KBM-7 (cell line): Measurements from ENCODE around the gene PM20D2.
A peak's percentile ranks its signal among the peaks of the same experiment; 100 is the strongest.

ENCODE experiments used
- DNase-seq: peaks from one replicate; pipeline ENCODE4 v3.0.0-alpha.2; 2015
- in situ Hi-C: fragments of 300-500 bp; cut with MboI; formaldehyde crosslinking; loops from 2 replicates; pipeline ENCODE4 v1.14.3; 2020; ENCODE audit warnings: low sequenced_read_pairs, low pct_unique_long_range_greater_than_20kb, mixed read lengths

The PM20D2 gene

GRCh38 chr6:89140347-89141156, 5.3 kb upstream of the PM20D2 start:
- in situ Hi-C loops, result no loop called here
- DNase-seq, result no peak

GRCh38 chr6:89144354-89144906, 1.4 kb upstream of the PM20D2 start:
- DNase-seq, result peak; percentile 26
- in situ Hi-C loops, result no loop called here

- DNase-seq, result no peak
- in situ Hi-C loops, result no loop called here
These were observed 532 bp upstream of the PM20D2 start for GRCh38 chr6:89145091-89145955.

DNA sequence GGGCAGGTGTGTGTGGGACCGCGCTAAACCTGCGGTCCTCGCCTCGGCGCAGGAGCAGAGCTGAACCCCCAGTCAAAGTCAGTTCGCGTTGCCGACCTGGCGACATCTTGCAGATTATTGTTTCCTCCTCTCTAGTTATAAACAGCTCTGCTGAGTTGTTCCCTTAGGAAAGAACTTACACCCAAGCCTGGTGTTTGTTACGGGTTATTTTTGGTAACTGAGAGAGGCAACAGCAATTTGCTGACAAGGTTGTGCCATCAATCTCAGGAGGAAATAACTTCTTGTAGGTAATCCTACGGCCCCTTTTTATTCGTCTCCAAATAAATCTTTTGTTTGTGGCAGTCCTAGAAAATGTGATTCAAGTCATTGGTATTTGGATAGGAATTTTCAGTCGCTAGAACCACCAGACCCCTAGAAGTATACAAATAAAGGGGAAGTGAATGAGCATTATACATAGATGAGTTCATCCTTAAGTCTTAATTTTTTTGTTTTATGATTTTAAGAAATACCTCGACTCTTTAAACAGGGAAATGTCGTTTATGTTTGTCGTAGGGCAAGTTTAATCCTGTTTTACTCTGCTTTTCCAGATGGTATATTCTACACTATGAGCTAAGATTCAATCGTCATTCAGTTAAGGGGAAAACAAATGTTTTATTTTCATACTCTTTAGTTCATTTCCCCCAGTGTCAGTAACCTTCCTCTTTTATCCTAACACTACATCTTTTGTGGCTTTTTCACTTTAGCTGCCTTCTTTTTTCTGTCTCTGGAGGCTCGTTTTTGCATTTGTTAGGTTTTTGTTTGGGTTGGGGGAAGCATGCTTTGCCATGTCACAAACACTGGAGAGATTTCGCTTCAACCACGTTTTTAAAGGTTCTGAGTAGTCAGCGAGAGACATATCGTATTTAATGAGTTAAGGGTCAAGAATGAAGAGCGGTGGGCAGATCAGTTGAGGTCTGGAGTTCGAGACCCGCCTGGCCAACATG, 1.2 kb downstream of the PM20D2 start:
- peak; percentile 68 for DNase-seq
- in situ Hi-C loops, result no loop called here

GRCh38 chr6:89148016-89148750, 2.3 kb downstream of the PM20D2 start:
- in situ Hi-C loops, result no loop called here

GRCh38 chr6:89154131-89154530, 8.3 kb downstream of the PM20D2 start:
- DNase-seq, result no peak
- in situ Hi-C loops, result no loop called here

More at GRCh38 chr6:89148016-89148750, 2.3 kb downstream of the PM20D2 start:
- DNase-seq, result no peak

- in situ Hi-C loops, result no loop called here
- no peak for DNase-seq
These were observed 14.7 kb downstream of the PM20D2 start for GRCh38 chr6:89160331-89161092.

DNA sequence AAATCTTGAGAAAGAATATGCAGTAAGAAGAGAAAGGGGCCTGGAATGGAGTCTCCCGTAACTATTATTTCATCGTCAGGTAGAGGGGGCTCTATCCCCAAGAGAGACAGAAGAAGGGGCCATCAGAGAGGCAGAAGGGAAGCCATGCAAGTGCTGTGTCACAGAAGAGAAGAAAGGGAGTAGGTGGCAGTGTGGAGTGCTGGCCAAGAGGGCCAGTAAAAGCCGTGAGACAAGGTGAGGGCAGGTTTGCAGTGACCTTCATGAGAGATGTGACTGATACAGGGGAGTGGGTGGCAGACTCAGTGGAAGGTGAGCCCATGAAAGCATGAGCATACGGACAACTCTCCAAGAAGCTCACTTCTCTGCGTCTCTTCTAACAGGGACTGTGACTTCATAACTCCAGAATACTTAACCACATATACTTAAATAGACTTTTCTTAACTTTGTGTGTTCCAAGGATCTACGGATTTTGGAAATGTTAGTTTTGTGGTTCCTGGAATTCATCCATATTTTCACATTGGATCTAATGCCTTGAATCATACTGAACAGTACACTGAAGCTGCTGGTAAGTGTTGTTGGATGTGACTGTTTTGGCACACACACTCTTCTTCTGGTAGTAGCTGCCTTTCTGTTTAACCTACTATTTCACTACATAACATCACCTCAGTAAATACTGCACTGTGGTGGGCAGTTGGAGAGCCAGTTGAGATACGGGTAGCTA, 15.6 kb downstream of the PM20D2 start:
- DNase-seq, result peak; percentile 14
- in situ Hi-C loops, result no loop called here

- in situ Hi-C loops, result no loop called here
These were observed 16.2 kb downstream of the PM20D2 start for GRCh38 chr6:89162047-89162371.

DNA sequence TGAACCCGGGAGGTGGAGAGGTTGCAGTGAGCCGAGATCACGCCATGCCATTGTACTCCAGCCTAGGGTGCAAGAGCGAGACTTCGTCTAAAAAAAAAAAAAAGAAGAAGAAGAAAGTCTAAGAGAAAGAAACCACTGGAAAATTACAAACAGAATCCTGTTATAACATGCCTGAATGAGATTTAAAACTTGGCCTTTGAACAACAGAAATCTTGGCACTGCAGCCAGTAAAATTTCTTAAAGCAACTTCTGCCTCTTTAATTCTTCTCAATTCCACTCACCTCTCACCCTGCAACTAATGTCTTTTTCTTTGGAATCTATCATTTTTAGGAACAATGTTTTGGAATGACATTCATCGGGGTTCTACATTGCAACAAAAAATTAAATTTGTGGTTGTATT, 26.3 kb downstream of the PM20D2 start:
- no peak for DNase-seq
- in situ Hi-C loops, result no loop called here

More at GRCh38 chr6:89162047-89162371, 16.2 kb downstream of the PM20D2 start:
- no peak for DNase-seq

DNA sequence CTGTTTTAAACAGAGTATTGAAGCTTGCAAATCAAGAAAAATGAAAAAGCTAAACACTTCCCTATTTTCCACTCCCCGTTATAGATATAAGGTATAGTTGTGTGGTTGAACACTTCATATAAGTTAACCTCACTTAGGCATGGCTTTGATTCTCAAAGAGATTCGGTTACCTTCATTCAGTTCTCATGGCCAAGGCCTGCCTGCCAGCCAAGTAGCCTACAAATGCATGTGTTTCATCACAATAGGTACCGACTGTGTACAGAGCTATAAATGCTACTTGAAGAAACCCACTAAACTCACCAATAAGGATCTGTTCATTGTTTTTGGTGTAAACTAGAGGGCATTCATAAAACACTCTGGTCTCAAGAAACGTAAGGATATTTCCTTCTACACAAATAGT, 27.8 kb downstream of the PM20D2 start:
- DNase-seq, result no peak
- in situ Hi-C loops, result no loop called here

GRCh38 chr6:89180112-89180511, 34.3 kb downstream of the PM20D2 start:
- DNase-seq, result no peak
- in situ Hi-C loops, result no loop called here

DNA sequence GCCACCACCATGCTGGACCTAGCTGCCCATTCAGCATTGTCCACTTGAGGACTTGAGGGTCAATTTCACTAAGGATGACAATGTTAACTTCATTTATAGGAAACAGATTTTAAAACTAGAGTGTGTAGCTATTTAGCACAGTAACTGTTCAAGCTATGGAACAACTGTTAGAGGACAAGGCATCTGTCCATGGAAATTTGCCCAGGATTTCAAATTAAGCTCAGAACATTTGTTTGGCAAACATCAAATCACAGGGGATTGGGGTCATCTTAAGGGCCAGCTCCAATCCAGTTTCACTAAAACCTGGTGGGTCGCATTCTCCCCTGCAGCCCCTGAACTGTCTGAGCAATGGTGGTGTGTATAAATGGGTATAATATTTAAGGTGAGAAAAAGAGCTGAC, 35.1 kb downstream of the PM20D2 start:
- DNase-seq, result no peak
- in situ Hi-C loops, result no loop called here

GRCh38 chr6:89183294-89183693, 37.4 kb downstream of the PM20D2 start:
- in situ Hi-C loops, result no loop called here
- DNase-seq, result no peak

DNA sequence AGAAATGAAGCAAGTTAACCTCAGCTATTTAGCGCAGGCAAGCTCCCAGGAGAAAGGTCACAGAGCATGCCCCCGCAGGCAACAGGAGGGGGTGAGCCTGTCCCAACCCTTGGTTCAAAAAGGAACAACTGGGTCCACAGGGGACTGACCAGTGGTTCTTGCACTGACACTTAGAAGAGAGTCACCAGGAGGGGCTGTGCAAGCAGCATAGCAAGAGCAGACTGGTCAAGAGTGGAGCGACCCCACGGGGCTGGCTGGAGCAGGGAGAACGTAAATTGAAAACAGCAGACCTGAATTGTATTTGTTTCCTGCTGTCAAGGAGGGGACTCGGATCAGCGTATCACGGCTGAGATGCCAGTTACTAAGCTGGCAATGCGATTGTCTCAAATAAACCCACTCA, 38.5 kb downstream of the PM20D2 start:
- in situ Hi-C loops, result no loop called here
- no peak for DNase-seq

- in situ Hi-C loops, result no loop called here
These were observed 40.9 kb downstream of the PM20D2 start for GRCh38 chr6:89186762-89187161.

GRCh38 chr6:89187504-89187903, 41.6 kb downstream of the PM20D2 start:
- DNase-seq, result no peak

More at GRCh38 chr6:89186762-89187161, 40.9 kb downstream of the PM20D2 start:
- DNase-seq, result no peak

More at GRCh38 chr6:89187504-89187903, 41.6 kb downstream of the PM20D2 start:
- in situ Hi-C loops, result no loop called here
